Natural killer cell (primary cell): Measurements from ENCODE around the gene MACROH2A1. TPM values are rescaled to one million over a fixed set of nuclear protein-coding genes. Genes with fewer than 3 reads are reported as not detected.

ENCODE experiments used
- ATAC-seq, 3 donors: fragments of 150-1000 bp in 2 of 3; fragments of 200-7000 bp in 1 of 3; cut with Tn5 transposase; 1 replicate in 1 of 3; 2 replicates in 2 of 3; pipeline ENCODE4 v1.10.0; 2021; ENCODE audit warnings: mild to moderate bottlenecking in 2 of 3, moderate library complexity in 2 of 3
- DNase-seq, 2 donors: peaks; one replicate each; pipeline versions ENCODE4 v3.0.0 to v3.0.0-alpha.2; 2013 to 2021; ENCODE audit warnings: mixed read lengths in 1 of 2
- H3K27ac ChIP-seq: one replicate; pipeline ENCODE4 v1.5.1; 2013; ENCODE audit warnings: mild to moderate bottlenecking, low read length
- H3K27me3 ChIP-seq: one replicate; pipeline ENCODE4 v1.6.1; 2013; ENCODE audit warnings: low read length; ENCODE audit not compliant: control insufficient read depth, insufficient read depth
- H3K36me3 ChIP-seq: one replicate; pipeline ENCODE4 v1.6.1; 2013; ENCODE audit warnings: low read length; ENCODE audit not compliant: control insufficient read depth, insufficient read depth
- H3K4me1 ChIP-seq: one replicate; pipeline ENCODE4 v1.6.1; 2013; ENCODE audit warnings: low read length; ENCODE audit not compliant: control insufficient read depth, insufficient read depth
- H3K4me3 ChIP-seq: one replicate; pipeline ENCODE4 v1.5.1; 2013; ENCODE audit warnings: low read length
- H3K9me3 ChIP-seq: one replicate; pipeline ENCODE4 v1.6.1; 2013; ENCODE audit warnings: low read length; ENCODE audit not compliant: control insufficient read depth, insufficient read depth
- H3K27ac Mint-ChIP-seq, 2 donors: one replicate each; pipeline ENCODE4 v1.8.0; 2022; ENCODE audit warnings: mild to moderate bottlenecking in 2 of 2, mixed read lengths in 2 of 2, moderate library complexity in 1 of 2
- H3K27me3 Mint-ChIP-seq, 2 donors: one replicate each; pipeline ENCODE4 v1.8.0; 2022; ENCODE audit warnings: low read depth in 2 of 2, mixed read lengths in 2 of 2
- H3K36me3 Mint-ChIP-seq: one replicate; pipeline ENCODE4 v1.8.0; 2022; ENCODE audit warnings: mixed read lengths
- H3K4me1 Mint-ChIP-seq, 2 donors: one replicate each; pipeline ENCODE4 v1.8.0; 2022; ENCODE audit warnings: mixed read lengths in 2 of 2
- H3K4me3 Mint-ChIP-seq: one replicate; pipeline ENCODE4 v1.8.0; 2022; ENCODE audit warnings: mild to moderate bottlenecking, moderate library complexity, mixed read lengths
- H3K9me3 Mint-ChIP-seq, 2 donors: one replicate each; pipeline ENCODE4 v1.8.0; 2022; ENCODE audit warnings: mixed read lengths in 2 of 2
- CTCF ChIP-seq: fragments of 200-600 bp; IDR thresholded peaks from one replicate; pipeline ENCODE4 v1.8.0; 2022; ENCODE audit warnings: antibody characterized with exemption
- WGBS: methylation state at CpG from one replicate; pipeline ENCODE4 v1.1.7; 2013; ENCODE audit warnings: missing lambda C conversion rate; ENCODE audit not compliant: insufficient coverage; 5-methylcytosine and 5-hydroxymethylcytosine counted together
- intact Hi-C: fragments of 100-400 bp; cut with micrococcal nuclease; formaldehyde crosslinking; loops from one replicate; pipeline ENCODE4 v1.14.2; 2022
- total RNA-seq, 4 donors: library from RNA; stranded (reverse); fragments of 120-200 nt in 1 of 4; gene quantifications; one replicate each; pipeline versions ENCODE4 v1.2.3 to v1.2.4, GENCODE V29; 2013 to 2022

Gene MACROH2A1
- total RNA-seq, 3 donors from 2014 or later (not counting 1 experiment from before 2014, with no cell fraction given): 139 to 160 (median 139) TPM

GRCh38 chr5:135310328-135310989 is 88.6 kb downstream of the MACROH2A1 start:
- no peak overlapping the region for H3K4me3 Mint-ChIP-seq
- H3K4me3 ChIP-seq: no peak overlapping the region
- H3K27me3 Mint-ChIP-seq: peaks cover 0 to under 1% of the 10 kb centered on the region in 2 donors
- no peaks in the 10 kb centered on the region for H3K4me1 ChIP-seq
- no peak for TF ChIP-seq CTCF
- no peaks in the 10 kb centered on the region for H3K27me3 ChIP-seq
- DNase-seq (no peak), ATAC-seq (no peak)
- 45% methylated on average over 4 of the region's 5 CpGs for WGBS
- H3K4me1 Mint-ChIP-seq: peaks cover 5 to 15% of the 10 kb centered on the region in 2 donors
- no peak overlapping the region for H3K27ac ChIP-seq
- H3K27ac Mint-ChIP-seq: no peak overlapping the region
- no peaks in the 10 kb centered on the region for H3K9me3 Mint-ChIP-seq
- no peaks in the 10 kb centered on the region for H3K9me3 ChIP-seq
- no peaks in the 10 kb centered on the region for H3K36me3 ChIP-seq
- intact Hi-C loops: no loop called here
- H3K36me3 Mint-ChIP-seq: no peaks in the 10 kb centered on the region

- Mint-ChIP-seq H3K9me3 (no peaks in the 10 kb centered on the region), H3K36me3 (no peaks in the 10 kb centered on the region), H3K27me3 (peaks cover 0 to 6% of the 10 kb centered on the region in 2 donors), H3K27ac (no peak overlapping the region), H3K4me3 (no peak overlapping the region), H3K4me1 (peaks cover 5 to 15% of the 10 kb centered on the region in 2 donors)
- no peak for TF ChIP-seq CTCF
- 81% methylated on average over 7 of the region's 7 CpGs for WGBS
- no peaks in the 10 kb centered on the region for H3K9me3 ChIP-seq
- no peaks in the 10 kb centered on the region for H3K4me1 ChIP-seq
- no peak overlapping the region for H3K4me3 ChIP-seq
- no peak for DNase-seq
- no peak overlapping the region for H3K27ac ChIP-seq
- ATAC-seq: no peak
- no peaks in the 10 kb centered on the region for H3K36me3 ChIP-seq
- intact Hi-C loops: no loop called here
- no peaks in the 10 kb centered on the region for H3K27me3 ChIP-seq
These were observed 89.4 kb downstream of the MACROH2A1 start for GRCh38 chr5:135309391-135310327.

GRCh38 chr5:135308752-135309151 is 90.3 kb downstream of the MACROH2A1 start:
- no peaks in the 10 kb centered on the region for H3K9me3 Mint-ChIP-seq
- H3K36me3 ChIP-seq: no peaks in the 10 kb centered on the region
- no peaks in the 10 kb centered on the region for H3K9me3 ChIP-seq
- ATAC-seq (no peak), DNase-seq (no peak)
- TF ChIP-seq CTCF: no peak
- no peaks in the 10 kb centered on the region for H3K27me3 ChIP-seq
- WGBS: 84% methylated on average over 5 of the region's 5 CpGs
- no peak overlapping the region for H3K4me3 ChIP-seq
- intact Hi-C loops: no loop called here
- no peak overlapping the region for H3K27ac Mint-ChIP-seq
- peaks cover 7 to 10% of the 10 kb centered on the region in 2 donors for H3K27me3 Mint-ChIP-seq
- peaks cover 5 to 15% of the 10 kb centered on the region in 2 donors for H3K4me1 Mint-ChIP-seq
- H3K36me3 Mint-ChIP-seq: no peaks in the 10 kb centered on the region
- no peak overlapping the region for H3K27ac ChIP-seq
- no peaks in the 10 kb centered on the region for H3K4me1 ChIP-seq
- H3K4me3 Mint-ChIP-seq: no peak overlapping the region
